Smooth muscle cell (in vitro differentiated cells): ENCODE data around the gene RASA2. TPM values are rescaled to one million over a fixed set of nuclear protein-coding genes. Genes with fewer than 3 reads are reported as not detected.

Source experiments
- DNase-seq: peaks from one replicate; lab custom pipeline; 2025; ENCODE audit not compliant: unreplicated experiment; lab: John Stamatoyannopoulos, UW
- H2AFZ ChIP-seq: fragments of 200-600 bp; sonication (generic); 2 replicates; pipeline ENCODE4 v1.6.0; 2016; ENCODE audit warnings: antibody characterized with exemption, low read depth, mild to moderate bottlenecking
- H3F3A ChIP-seq: fragments of 200-600 bp; sonication (generic); 2 replicates; pipeline ENCODE4 v1.6.0; 2017; ENCODE audit warnings: antibody characterized with exemption, low read depth
- H3K27ac ChIP-seq: fragments of 200-600 bp; sonication (generic); 2 replicates; pipeline ENCODE4 v1.5.1; 2016; ENCODE audit warnings: low read depth, mild to moderate bottlenecking
- H3K27me3 ChIP-seq: fragments of 200-600 bp; sonication (generic); 2 replicates; pipeline ENCODE4 v1.6.1; 2016; ENCODE audit warnings: low read depth, mild to moderate bottlenecking
- H3K36me3 ChIP-seq: fragments of 200-600 bp; sonication (generic); 2 replicates; pipeline ENCODE4 v1.5.1; 2016; ENCODE audit warnings: low read depth
- H3K4me1 ChIP-seq: fragments of 200-600 bp; sonication (generic); 2 replicates; pipeline ENCODE4 v1.5.1; 2016; ENCODE audit warnings: low read depth
- H3K4me2 ChIP-seq: fragments of 200-600 bp; sonication (generic); 2 replicates; pipeline ENCODE4 v1.6.0; 2016; ENCODE audit warnings: mild to moderate bottlenecking
- H3K4me3 ChIP-seq: fragments of 200-600 bp; sonication (generic); 2 replicates; pipeline ENCODE4 v1.5.1; 2016; ENCODE audit warnings: mild to moderate bottlenecking
- H3K79me2 ChIP-seq: fragments of 200-600 bp; sonication (generic); 2 replicates; pipeline ENCODE4 v1.6.0; 2016; ENCODE audit warnings: low read depth, mild to moderate bottlenecking
- H3K9ac ChIP-seq: fragments of 200-600 bp; sonication (generic); 2 replicates; pipeline ENCODE4 v1.6.0; 2016; ENCODE audit warnings: low read depth
- H3K9me3 ChIP-seq: fragments of 200-600 bp; sonication (generic); replicated peaks from 2 replicates; pipeline ENCODE4 v1.5.1; 2016; ENCODE audit warnings: low read depth
- H4K20me1 ChIP-seq: fragments of 200-600 bp; sonication (generic); 2 replicates; pipeline ENCODE4 v1.6.0; 2016; ENCODE audit warnings: low read depth
- WGBS: methylation state at CpG from one replicate; pipeline ENCODE4 v1.1.7; 2016; ENCODE audit warnings: low lambda C conversion rate; 5-methylcytosine and 5-hydroxymethylcytosine counted together
- polyA plus RNA-seq: library from polyadenylated mRNA; unstranded; fragments of >200 nt; fragmentation: Nextera tagmentation; extraction: Ambion mirVana; gene quantifications from 2 replicates; pipeline ENCODE4 v1.2.1, GENCODE V29; 2016
- total RNA-seq: library from RNA; depleted of rRNA; stranded (reverse); fragments of >200 nt; gene quantifications from 2 replicates; pipeline ENCODE4 v1.2.3, GENCODE V29; 2014
- TF ChIP-seq, protein P1 (sequence below): fragments of 200-600 bp; sonication (generic); IDR thresholded peaks from 2 replicates; pipeline ENCODE4 v1.5.1; 2017; ENCODE audit warnings: borderline replicate concordance, mild to moderate bottlenecking, antibody characterized with exemption; ENCODE audit not compliant: insufficient read depth, poor library complexity, severe bottlenecking

RASA2 gene
- total and polyA plus RNA-seq, 2 experiments from 2014 or later = 4.9 to 20.0 TPM

DNA sequence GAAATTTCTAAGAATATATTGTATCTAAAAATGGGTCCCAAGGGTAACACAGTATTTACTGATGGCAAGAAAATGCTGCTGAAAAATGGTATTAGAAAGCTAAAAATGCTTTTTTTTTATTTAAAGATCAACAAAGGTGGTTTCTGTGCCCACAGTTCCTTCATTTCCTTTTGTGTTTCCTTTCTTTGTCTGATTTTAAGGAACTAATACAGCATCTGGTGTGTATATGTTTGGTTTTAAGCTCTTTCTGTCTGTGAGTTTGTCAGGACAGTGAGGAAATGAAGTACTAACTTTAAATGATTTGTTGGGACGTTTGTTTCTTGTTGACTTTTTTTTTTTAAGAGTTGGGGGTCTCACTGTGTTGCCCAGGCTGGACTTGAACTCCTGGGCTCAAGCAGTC lies 38.2 kb downstream of the RASA2 start:
- no peak overlapping the region for H2AFZ ChIP-seq
- peaks cover 13% of the 10 kb centered on the region for H3K4me1 ChIP-seq
- WGBS = 79% methylated on average over 1 of the region's 1 CpG
- DNase-seq = no peak
- no peaks in the 10 kb centered on the region for H3K36me3 ChIP-seq
- H3F3A ChIP-seq = peaks cover 5% of the 10 kb centered on the region
- TF ChIP-seq, protein P1, sequence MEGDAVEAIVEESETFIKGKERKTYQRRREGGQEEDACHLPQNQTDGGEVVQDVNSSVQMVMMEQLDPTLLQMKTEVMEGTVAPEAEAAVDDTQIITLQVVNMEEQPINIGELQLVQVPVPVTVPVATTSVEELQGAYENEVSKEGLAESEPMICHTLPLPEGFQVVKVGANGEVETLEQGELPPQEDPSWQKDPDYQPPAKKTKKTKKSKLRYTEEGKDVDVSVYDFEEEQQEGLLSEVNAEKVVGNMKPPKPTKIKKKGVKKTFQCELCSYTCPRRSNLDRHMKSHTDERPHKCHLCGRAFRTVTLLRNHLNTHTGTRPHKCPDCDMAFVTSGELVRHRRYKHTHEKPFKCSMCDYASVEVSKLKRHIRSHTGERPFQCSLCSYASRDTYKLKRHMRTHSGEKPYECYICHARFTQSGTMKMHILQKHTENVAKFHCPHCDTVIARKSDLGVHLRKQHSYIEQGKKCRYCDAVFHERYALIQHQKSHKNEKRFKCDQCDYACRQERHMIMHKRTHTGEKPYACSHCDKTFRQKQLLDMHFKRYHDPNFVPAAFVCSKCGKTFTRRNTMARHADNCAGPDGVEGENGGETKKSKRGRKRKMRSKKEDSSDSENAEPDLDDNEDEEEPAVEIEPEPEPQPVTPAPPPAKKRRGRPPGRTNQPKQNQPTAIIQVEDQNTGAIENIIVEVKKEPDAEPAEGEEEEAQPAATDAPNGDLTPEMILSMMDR = no peak
- H3K4me2 ChIP-seq = no peak overlapping the region
- no peaks in the 10 kb centered on the region for H3K9me3 ChIP-seq
- H3K4me3 ChIP-seq = no peak overlapping the region
- no peak overlapping the region for H3K27ac ChIP-seq
- peaks cover 9% of the 10 kb centered on the region for H3K79me2 ChIP-seq
- H4K20me1 ChIP-seq = peaks cover 3% of the 10 kb centered on the region
- H3K27me3 ChIP-seq = no peaks in the 10 kb centered on the region
- no peak overlapping the region for H3K9ac ChIP-seq

DNA sequence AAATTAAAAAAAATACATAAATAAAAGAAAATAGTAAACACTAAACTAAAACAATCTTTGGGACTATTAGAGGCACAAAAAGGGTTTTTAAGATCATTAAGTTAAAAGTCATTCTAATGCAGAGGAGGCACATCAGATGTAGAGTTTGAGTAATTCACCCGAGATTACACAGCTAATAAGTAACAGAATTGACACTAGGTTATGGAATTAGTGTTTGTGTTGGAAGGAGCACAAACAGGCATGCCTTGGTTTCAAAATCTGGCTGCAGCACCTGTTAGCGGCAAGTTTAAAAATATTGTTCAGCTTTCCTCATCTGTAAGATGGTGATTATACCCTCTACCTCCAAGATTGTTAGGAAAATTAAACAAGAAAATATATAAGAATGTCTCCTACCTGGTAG lies 39.0 kb downstream of the RASA2 start:
- peaks cover 19% of the 10 kb centered on the region for H3K4me1 ChIP-seq
- no peaks in the 10 kb centered on the region for H3K36me3 ChIP-seq
- no peak overlapping the region for H3K4me2 ChIP-seq
- no peak overlapping the region for H3K27ac ChIP-seq
- TF ChIP-seq, protein P1 = no peak
- no peak overlapping the region for H3K4me3 ChIP-seq
- H3K79me2 ChIP-seq = peaks cover 9% of the 10 kb centered on the region
- no peak overlapping the region for H3K9ac ChIP-seq
- peaks cover 3% of the 10 kb centered on the region for H4K20me1 ChIP-seq
- 98% methylated on average over 2 of the region's 2 CpGs for WGBS
- H3K9me3 ChIP-seq = no peaks in the 10 kb centered on the region
- H2AFZ ChIP-seq = no peak overlapping the region
- H3K27me3 ChIP-seq = no peaks in the 10 kb centered on the region
- peaks cover 7% of the 10 kb centered on the region for H3F3A ChIP-seq
- no peak for DNase-seq

GRCh38 chr3:141526709-141527108 lies 39.9 kb downstream of the RASA2 start:
- no peak for DNase-seq
- Histone ChIP-seq H3K36me3 (no peaks in the 10 kb centered on the region), H3K9ac (no peak overlapping the region), H3K9me3 (no peaks in the 10 kb centered on the region), H3K27ac (no peak overlapping the region), H3K4me1 (peaks cover 25% of the 10 kb centered on the region), H3K79me2 (peaks cover 9% of the 10 kb centered on the region), H3K4me2 (no peak overlapping the region), H3K4me3 (no peak overlapping the region), H4K20me1 (peaks cover 3% of the 10 kb centered on the region), H2AFZ (no peak overlapping the region), H3K27me3 (no peaks in the 10 kb centered on the region), H3F3A (peaks cover 7% of the 10 kb centered on the region)
- TF ChIP-seq, protein P1 = no peak

- no peak overlapping the region for H3K4me3 ChIP-seq
- H3K79me2 ChIP-seq = peaks cover 9% of the 10 kb centered on the region
- H3K9ac ChIP-seq = no peak overlapping the region
- H3K9me3 ChIP-seq = no peaks in the 10 kb centered on the region
- H4K20me1 ChIP-seq = peaks cover 3% of the 10 kb centered on the region
- H2AFZ ChIP-seq = no peak overlapping the region
- peaks cover 7% of the 10 kb centered on the region for H3F3A ChIP-seq
- H3K4me2 ChIP-seq = peak overlapping the region; percentile 81
- TF ChIP-seq, protein P1 = no peak
- no peak for DNase-seq
- H3K27ac ChIP-seq = peak overlapping the region; percentile 94
- H3K27me3 ChIP-seq = no peaks in the 10 kb centered on the region
- peaks cover 25% of the 10 kb centered on the region for H3K4me1 ChIP-seq
- 96% methylated on average over 1 of the region's 1 CpG for WGBS
- H3K36me3 ChIP-seq = no peaks in the 10 kb centered on the region
Measured at GRCh38 chr3:141528800-141529199, 42.0 kb downstream of the RASA2 start.
